SU-DHL-6 (cell line): ENCODE data around the gene PTRHD1.

Source experiments
- CTCF ChIP-seq: fragments of 200-600 bp; sonication (generic); IDR thresholded peaks from one replicate; pipeline ENCODE4 v1.5.1; 2017; ENCODE audit warnings: antibody characterized with exemption, mild to moderate bottlenecking, low read length, moderate library complexity; ENCODE audit not compliant: insufficient read depth, poor library complexity, severe bottlenecking
- EZH2phosphoT487 ChIP-seq: fragments of 200-600 bp; sonication (generic), shearing (Covaris generic); conservative IDR thresholded peaks from 2 replicates; pipeline ENCODE4 v1.6.1; 2018; ENCODE audit warnings: mild to moderate bottlenecking, antibody characterized with exemption, low read length, moderate library complexity, mixed read lengths

- TF ChIP-seq CTCF (no peak), EZH2phosphoT487 (no peak)
Measured at GRCh38 chr2:24824071-24824588, 30.9 kb upstream of the PTRHD1 start.
